Measurements from ENCODE around the gene VARS1. TPM values are rescaled to one million over a fixed set of nuclear protein-coding genes. Genes with fewer than 3 reads are reported as not detected.

Gene VARS1
- total and polyA plus RNA-seq, 2 experiments from 2014 or later: 71.2 to 137 TPM

DNA sequence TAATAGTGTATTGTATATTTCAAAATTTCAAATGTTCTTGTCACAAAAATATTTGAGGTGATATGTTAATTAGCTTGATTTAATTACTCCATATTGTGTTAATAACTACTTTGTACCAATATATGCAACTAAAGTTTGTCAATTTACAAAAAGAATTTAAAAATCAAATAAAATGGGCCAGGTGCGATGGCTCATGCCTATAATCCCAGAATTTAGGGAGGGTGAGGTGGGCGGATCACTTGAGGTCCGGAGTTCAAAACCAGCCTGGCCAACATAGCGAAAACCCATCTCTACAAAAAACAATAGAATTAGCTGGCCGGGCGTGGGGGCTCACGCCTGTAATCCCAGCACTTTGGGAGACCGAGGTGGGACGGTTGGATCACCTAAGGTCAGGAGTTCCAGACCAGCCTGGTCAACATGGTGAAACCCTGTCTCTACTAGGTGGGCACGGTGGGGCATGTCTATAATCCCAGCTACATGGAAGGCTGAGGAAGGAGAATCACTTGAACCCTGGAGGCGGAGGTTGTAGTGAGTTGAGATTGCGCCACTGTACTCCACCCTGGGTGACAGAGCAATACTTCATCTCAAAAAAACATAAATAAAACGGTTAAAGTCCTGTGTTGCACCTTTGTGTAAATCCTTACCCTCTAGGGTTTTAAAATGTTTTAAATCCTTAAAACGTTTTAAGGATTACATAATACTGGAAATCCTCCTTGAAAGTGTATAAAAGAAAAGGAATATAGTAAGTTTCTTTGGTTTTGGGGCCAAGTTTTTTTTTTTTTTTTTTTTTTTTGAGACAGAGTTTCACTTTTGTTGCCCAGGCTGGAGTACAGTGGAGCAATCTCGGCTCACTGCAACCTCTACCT lies 36.0 kb upstream of the VARS1 start:
- Histone ChIP-seq H3K79me2 (replicated peaks; ENCODE audit: insufficient read depth) (peaks cover 43% of the 10 kb centered on the region), H3K4me3 (peak overlapping the region; percentile 59; the same call in 1 of the 2 replicates), H3K27me3 (ENCODE audit: insufficient read depth) (no peaks in the 10 kb centered on the region), H3K27ac (ENCODE audit: low read depth) (no peak overlapping the region), H3F3A (replicated peaks; ENCODE audit: low read depth) (peaks cover 26% of the 10 kb centered on the region), H3K4me2 (peak overlapping the region; percentile 76; the same call in 1 of the 2 replicates), H4K20me1 (replicated peaks; ENCODE audit: insufficient read depth) (peaks cover 10% of the 10 kb centered on the region), H3K4me1 (ENCODE audit: insufficient read depth) (peaks cover 12% of the 10 kb centered on the region), H2AFZ (no peak overlapping the region), H3K36me3 (ENCODE audit: insufficient read depth) (peaks cover 8% of the 10 kb centered on the region), H3K9me2 (ENCODE audit: insufficient read depth) (no peaks in the 10 kb centered on the region)
- Mint-ChIP-seq H3K4me3 (peak overlapping the region; percentile 87), H3K36me3 (ENCODE audit: low read depth) (peaks cover 24% of the 10 kb centered on the region), H3K9me3 (peaks cover 14% of the 10 kb centered on the region; the same call in 2 of the 3 replicates), H3K27ac (no peak overlapping the region), H3K4me1 (peaks cover 19% of the 10 kb centered on the region), H3K27me3 (ENCODE audit: insufficient read depth, low read depth, poor library complexity) (peaks cover 27% of the 10 kb centered on the region)
- no peak for ATAC-seq
- DNase-seq (ENCODE audit: low spot score): no peak
- TF ChIP-seq JUNB (IDR thresholded peaks at IDR 0.05; ENCODE audit: unreplicated experiment) (no peak), ZNF114 (CRISPR knock-in tag; IDR thresholded peaks at IDR 0.05) (no peak), POLR2AphosphoS5 (IDR thresholded peaks at IDR 0.05; ENCODE audit: low read depth) (no peak), STAT1 (IDR thresholded peaks at IDR 0.05; ENCODE audit: unreplicated experiment) (no peak), NANOG (IDR thresholded peaks at IDR 0.05; ENCODE audit: borderline replicate concordance) (no peak), CTCF (conservative IDR thresholded peaks at IDR 0.05; ENCODE audit: low read depth in 2 of 2) (no peak), ZNF331 (CRISPR knock-in tag; IDR thresholded peaks at IDR 0.05; ENCODE audit: low read depth) (no peak), CREB1 (CRISPR knock-in tag; IDR thresholded peaks at IDR 0.05; ENCODE audit: low read depth) (no peak), EZH2phosphoT487 (IDR thresholded peaks at IDR 0.05; ENCODE audit: unreplicated experiment) (no peak)
- TF ChIP-seq, protein P1, sequence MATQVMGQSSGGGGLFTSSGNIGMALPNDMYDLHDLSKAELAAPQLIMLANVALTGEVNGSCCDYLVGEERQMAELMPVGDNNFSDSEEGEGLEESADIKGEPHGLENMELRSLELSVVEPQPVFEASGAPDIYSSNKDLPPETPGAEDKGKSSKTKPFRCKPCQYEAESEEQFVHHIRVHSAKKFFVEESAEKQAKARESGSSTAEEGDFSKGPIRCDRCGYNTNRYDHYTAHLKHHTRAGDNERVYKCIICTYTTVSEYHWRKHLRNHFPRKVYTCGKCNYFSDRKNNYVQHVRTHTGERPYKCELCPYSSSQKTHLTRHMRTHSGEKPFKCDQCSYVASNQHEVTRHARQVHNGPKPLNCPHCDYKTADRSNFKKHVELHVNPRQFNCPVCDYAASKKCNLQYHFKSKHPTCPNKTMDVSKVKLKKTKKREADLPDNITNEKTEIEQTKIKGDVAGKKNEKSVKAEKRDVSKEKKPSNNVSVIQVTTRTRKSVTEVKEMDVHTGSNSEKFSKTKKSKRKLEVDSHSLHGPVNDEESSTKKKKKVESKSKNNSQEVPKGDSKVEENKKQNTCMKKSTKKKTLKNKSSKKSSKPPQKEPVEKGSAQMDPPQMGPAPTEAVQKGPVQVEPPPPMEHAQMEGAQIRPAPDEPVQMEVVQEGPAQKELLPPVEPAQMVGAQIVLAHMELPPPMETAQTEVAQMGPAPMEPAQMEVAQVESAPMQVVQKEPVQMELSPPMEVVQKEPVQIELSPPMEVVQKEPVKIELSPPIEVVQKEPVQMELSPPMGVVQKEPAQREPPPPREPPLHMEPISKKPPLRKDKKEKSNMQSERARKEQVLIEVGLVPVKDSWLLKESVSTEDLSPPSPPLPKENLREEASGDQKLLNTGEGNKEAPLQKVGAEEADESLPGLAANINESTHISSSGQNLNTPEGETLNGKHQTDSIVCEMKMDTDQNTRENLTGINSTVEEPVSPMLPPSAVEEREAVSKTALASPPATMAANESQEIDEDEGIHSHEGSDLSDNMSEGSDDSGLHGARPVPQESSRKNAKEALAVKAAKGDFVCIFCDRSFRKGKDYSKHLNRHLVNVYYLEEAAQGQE (IDR thresholded peaks at IDR 0.05; ENCODE audit: unreplicated experiment): no peak
- TF ChIP-seq, protein P2, sequence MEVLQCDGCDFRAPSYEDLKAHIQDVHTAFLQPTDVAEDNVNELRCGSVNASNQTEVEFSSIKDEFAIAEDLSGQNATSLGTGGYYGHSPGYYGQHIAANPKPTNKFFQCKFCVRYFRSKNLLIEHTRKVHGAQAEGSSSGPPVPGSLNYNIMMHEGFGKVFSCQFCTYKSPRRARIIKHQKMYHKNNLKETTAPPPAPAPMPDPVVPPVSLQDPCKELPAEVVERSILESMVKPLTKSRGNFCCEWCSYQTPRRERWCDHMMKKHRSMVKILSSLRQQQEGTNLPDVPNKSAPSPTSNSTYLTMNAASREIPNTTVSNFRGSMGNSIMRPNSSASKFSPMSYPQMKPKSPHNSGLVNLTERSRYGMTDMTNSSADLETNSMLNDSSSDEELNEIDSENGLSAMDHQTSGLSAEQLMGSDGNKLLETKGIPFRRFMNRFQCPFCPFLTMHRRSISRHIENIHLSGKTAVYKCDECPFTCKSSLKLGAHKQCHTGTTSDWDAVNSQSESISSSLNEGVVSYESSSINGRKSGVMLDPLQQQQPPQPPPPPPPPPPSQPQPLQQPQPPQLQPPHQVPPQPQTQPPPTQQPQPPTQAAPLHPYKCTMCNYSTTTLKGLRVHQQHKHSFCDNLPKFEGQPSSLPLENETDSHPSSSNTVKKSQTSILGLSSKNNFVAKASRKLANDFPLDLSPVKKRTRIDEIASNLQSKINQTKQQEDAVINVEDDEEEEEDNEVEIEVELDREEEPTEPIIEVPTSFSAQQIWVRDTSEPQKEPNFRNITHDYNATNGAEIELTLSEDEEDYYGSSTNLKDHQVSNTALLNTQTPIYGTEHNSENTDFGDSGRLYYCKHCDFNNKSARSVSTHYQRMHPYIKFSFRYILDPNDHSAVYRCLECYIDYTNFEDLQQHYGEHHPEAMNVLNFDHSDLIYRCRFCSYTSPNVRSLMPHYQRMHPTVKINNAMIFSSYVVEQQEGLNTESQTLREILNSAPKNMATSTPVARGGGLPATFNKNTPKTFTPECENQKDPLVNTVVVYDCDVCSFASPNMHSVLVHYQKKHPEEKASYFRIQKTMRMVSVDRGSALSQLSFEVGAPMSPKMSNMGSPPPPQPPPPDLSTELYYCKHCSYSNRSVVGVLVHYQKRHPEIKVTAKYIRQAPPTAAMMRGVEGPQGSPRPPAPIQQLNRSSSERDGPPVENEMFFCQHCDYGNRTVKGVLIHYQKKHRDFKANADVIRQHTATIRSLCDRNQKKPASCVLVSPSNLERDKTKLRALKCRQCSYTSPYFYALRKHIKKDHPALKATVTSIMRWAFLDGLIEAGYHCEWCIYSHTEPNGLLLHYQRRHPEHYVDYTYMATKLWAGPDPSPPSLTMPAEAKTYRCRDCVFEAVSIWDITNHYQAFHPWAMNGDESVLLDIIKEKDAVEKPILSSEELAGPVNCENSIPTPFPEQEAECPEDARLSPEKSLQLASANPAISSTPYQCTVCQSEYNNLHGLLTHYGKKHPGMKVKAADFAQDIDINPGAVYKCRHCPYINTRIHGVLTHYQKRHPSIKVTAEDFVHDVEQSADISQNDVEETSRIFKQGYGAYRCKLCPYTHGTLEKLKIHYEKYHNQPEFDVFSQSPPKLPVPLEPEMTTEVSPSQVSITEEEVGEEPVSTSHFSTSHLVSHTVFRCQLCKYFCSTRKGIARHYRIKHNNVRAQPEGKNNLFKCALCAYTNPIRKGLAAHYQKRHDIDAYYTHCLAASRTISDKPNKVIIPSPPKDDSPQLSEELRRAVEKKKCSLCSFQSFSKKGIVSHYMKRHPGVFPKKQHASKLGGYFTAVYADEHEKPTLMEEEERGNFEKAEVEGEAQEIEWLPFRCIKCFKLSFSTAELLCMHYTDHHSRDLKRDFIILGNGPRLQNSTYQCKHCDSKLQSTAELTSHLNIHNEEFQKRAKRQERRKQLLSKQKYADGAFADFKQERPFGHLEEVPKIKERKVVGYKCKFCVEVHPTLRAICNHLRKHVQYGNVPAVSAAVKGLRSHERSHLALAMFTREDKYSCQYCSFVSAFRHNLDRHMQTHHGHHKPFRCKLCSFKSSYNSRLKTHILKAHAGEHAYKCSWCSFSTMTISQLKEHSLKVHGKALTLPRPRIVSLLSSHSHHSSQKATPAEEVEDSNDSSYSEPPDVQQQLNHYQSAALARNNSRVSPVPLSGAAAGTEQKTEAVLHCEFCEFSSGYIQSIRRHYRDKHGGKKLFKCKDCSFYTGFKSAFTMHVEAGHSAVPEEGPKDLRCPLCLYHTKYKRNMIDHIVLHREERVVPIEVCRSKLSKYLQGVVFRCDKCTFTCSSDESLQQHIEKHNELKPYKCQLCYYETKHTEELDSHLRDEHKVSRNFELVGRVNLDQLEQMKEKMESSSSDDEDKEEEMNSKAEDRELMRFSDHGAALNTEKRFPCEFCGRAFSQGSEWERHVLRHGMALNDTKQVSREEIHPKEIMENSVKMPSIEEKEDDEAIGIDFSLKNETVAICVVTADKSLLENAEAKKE (CRISPR knock-in tag; IDR thresholded peaks at IDR 0.05): no peak

Data from GM23338 (cell line).